WERI-Rb-1 (cell line): ENCODE data around the gene OXSR1.

ENCODE experiments used
- DNase-seq: peaks from one replicate; pipeline ENCODE4 v3.0.0-alpha.2; 2020
- H3K27ac ChIP-seq: fragments of 250-450 bp; sonication (Bioruptor Pico); 2 replicates; pipeline ENCODE4 v1.5.1; 2020; ENCODE audit warnings: mild to moderate bottlenecking, moderate library complexity
- H3K27me3 ChIP-seq: fragments of 250-450 bp; sonication (Bioruptor Pico); 2 replicates; pipeline ENCODE4 v1.5.1; 2021; ENCODE audit warnings: mild to moderate bottlenecking, low read depth, moderate library complexity; ENCODE audit not compliant: insufficient read depth, severe bottlenecking
- H3K36me3 ChIP-seq: fragments of 250-450 bp; sonication (Bioruptor Pico); 2 replicates; pipeline ENCODE4 v1.5.1; 2020; ENCODE audit warnings: mild to moderate bottlenecking, moderate library complexity
- H3K4me3 ChIP-seq: 2 replicates; pipeline ENCODE4 v1.5.1; 2011; ENCODE audit warnings: low read depth, mild to moderate bottlenecking, control low read depth, low read length
- H3K9me3 ChIP-seq: fragments of 250-450 bp; sonication (Bioruptor Pico); 2 replicates; pipeline ENCODE4 v1.5.1; 2021; ENCODE audit warnings: mild to moderate bottlenecking, moderate library complexity; ENCODE audit not compliant: severe bottlenecking
- CTCF ChIP-seq: IDR thresholded peaks from 2 replicates; pipeline ENCODE4 v1.5.1; 2011; ENCODE audit warnings: low read depth, mild to moderate bottlenecking, control low read depth, inconsistent platforms, low read length

The OXSR1 gene

GRCh38 chr3:38205472-38205805 lies 40.1 kb downstream of the OXSR1 start:
- TF ChIP-seq CTCF = no peak
- no peaks in the 10 kb centered on the region for H3K9me3 ChIP-seq
- H3K36me3 ChIP-seq = no peaks in the 10 kb centered on the region
- no peaks in the 10 kb centered on the region for H3K27me3 ChIP-seq
- no peak overlapping the region for H3K4me3 ChIP-seq
- no peak overlapping the region for H3K27ac ChIP-seq
- no peak for DNase-seq

- H3K9me3 ChIP-seq = no peaks in the 10 kb centered on the region
- H3K27me3 ChIP-seq = no peaks in the 10 kb centered on the region
- no peak overlapping the region for H3K27ac ChIP-seq
- H3K4me3 ChIP-seq = no peak overlapping the region
- DNase-seq = no peak
- TF ChIP-seq CTCF = no peak
- H3K36me3 ChIP-seq = no peaks in the 10 kb centered on the region
Observed at GRCh38 chr3:38207254-38208003, 42.1 kb downstream of the OXSR1 start.

GRCh38 chr3:38210141-38210757 lies 44.9 kb downstream of the OXSR1 start:
- TF ChIP-seq CTCF = no peak
- no peaks in the 10 kb centered on the region for H3K27me3 ChIP-seq
- H3K36me3 ChIP-seq = no peaks in the 10 kb centered on the region
- no peak for DNase-seq
- H3K9me3 ChIP-seq = no peaks in the 10 kb centered on the region
- no peak overlapping the region for H3K4me3 ChIP-seq
- H3K27ac ChIP-seq = no peak overlapping the region

- Histone ChIP-seq H3K27me3 (no peaks in the 10 kb centered on the region), H3K9me3 (no peaks in the 10 kb centered on the region), H3K36me3 (no peaks in the 10 kb centered on the region), H3K27ac (no peak overlapping the region), H3K4me3 (no peak overlapping the region)
- TF ChIP-seq CTCF = no peak
- no peak for DNase-seq
Observed at GRCh38 chr3:38212141-38212540, 46.8 kb downstream of the OXSR1 start.

GRCh38 chr3:38214560-38214959 lies 49.2 kb downstream of the OXSR1 start:
- Histone ChIP-seq H3K27ac (no peak overlapping the region), H3K27me3 (no peaks in the 10 kb centered on the region), H3K4me3 (no peak overlapping the region), H3K36me3 (peaks cover 4% of the 10 kb centered on the region; the same call in 1 of the 2 replicates), H3K9me3 (no peaks in the 10 kb centered on the region)
- no peak for DNase-seq
- no peak for TF ChIP-seq CTCF
